ENCODE data around the gene TPPP2.
"Not testable (repeated sequence)": the region's sequence is repeated elsewhere in the genome, so short reads cannot be mapped to it uniquely, and the experiment has no call there.

TPPP2 gene

GRCh38 chr14:21029917-21030316 is at the start of gene TPPP2:
Gene TPPP2 (plus strand): TSS chr14:21030217. CDS start chr14:21030582, 365 bp downstream.
- DNase-seq = no peak

DNA sequence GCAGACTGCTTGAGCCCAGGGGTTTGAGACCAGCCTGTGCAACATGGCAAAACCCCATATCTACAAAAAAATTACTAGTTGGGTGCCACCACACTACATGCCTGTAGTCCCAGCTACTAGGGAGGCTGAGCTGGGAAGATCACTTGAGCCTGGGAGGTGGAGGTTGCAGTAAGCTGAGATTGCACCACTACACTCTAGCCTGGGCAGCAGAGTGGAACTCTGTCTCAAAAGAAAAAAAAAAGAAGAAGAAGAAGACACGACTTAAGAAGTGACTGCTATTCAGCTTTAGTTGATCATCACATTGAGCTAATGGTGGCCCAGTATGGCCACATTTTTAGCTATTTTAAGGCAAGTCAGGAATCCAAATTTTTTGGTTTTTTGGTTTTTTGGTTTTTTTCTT is 49.1 kb upstream of the TPPP2 start:
- no peak for DNase-seq

GRCh38 chr14:20982646-20983369 is 47.2 kb upstream of the TPPP2 start:
- no peak for DNase-seq

DNA sequence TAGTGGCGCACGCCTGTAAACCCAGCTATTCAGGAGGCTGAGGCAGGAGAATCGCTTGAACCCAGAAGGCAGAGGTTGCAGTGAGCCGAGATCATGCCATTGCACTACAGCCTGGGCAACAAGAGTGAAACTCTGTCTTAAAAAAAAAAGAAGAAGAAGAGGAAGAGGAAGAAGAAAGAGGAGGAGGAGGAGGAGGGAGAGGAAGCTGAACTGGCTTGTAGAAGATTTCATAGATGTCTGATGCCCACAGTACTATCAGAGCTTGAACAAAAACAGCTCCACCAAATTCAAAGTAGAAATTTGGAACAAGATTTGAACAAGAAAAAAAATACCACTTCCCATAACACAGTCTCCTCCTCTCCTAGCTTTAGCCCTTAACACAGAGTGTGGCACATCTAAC is 44.4 kb upstream of the TPPP2 start:
- not testable (repeated sequence) for DNase-seq

DNA sequence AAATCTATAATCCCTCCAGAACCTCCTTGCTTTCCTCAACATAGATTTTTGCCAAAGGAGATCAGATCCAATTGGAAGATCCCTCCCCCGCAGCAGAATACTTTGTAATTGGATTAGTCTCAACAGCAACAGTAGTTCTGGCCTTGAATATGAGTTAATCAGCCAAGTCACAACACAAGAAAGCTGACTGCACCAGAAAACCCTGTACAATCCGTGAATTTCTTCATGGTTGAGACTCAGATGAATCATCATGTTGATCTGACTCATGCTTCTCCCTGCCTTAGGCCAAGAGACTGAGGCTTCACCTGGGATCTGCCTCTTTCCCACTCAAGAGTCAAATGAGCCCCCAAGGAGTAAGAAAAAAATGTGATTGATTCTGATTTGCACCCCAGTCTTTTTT is 43.2 kb upstream of the TPPP2 start:
- no peak for DNase-seq

- DNase-seq = no peak
Observed at GRCh38 chr14:20988717-20989470, 41.1 kb upstream of the TPPP2 start.

DNA sequence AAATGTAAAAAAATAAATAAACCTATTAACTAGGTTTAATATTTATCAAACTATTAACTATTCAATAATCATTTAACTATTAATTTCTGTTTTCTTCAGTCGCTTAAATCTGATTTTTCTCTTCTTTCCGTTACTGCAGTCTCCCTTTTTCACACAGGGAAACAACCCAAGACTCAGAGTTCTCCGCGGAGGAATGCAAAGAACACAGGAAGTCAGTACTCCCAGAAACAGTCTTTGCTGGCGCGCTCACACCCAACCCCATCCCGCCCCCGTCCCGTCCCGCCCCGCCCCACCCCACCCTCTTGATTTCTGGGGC is 40.6 kb upstream of the TPPP2 start:
- no peak for DNase-seq

DNA sequence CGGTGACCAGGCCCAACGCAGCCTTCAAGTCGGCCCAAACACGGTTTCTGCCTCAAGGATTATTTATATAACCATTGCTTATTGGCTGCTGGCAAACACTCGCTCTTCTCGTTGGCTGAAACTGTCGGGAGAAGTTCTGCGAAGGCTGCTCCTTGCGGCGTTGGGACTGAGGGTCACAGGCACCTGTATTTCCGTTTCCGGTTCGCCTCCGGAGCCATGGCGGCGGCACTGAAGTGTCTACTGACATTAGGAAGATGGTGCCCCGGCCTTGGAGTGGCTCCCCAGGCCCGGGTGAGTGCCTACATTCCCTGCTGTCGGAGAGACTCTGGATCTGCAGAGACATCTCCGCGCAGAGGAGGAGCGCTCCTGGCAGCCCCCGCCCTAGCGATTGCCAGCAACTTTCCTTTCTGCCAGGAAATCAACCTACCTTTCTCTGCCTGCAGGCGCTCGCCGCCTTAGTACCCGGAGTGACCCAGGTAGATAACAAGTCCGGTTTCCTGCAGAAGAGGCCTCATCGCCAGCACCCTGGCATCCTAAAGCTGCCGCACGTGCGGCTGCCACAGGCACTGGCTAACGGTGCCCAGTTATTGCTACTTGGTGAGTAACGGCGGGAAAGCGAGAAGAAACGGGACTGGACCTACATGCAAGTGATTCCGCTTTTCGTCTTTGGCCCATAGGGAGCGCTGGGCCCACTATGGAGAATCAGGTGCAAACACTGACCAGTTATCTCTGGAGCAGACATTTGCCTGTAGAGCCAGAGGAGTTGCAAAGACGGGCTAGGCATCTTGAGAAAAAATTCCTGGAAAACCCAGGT is 40.0 kb upstream of the TPPP2 start, which contains the start of gene METTL17:
Gene METTL17 (plus strand): TSS at position 194 of the 814 bp plus-strand sequence. CDS start 23 bp downstream, at position 217.
- DNase-seq = peak; percentile 83

DNA sequence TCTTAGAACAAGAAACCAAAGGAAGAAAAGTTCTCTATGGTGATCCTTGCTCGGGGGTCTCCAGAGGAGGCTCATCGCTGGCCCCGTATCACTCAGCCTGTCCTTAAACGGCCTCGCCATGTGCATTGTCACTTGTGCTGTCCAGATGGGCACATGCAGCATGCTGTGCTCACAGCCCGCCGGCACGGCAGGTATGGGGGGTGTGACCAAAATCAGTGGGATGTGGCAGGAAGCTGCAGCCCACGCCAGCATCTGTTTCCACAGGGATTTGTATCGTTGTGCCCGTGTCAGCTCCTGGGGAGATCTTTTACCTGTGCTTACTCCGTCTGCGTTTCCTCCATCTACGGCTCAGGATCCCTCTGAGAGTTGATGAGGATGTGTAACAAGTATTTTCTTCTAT is 33.5 kb upstream of the TPPP2 start:
- DNase-seq = no peak

- no peak for DNase-seq
Observed at GRCh38 chr14:20997115-20997514, 32.9 kb upstream of the TPPP2 start.

DNA sequence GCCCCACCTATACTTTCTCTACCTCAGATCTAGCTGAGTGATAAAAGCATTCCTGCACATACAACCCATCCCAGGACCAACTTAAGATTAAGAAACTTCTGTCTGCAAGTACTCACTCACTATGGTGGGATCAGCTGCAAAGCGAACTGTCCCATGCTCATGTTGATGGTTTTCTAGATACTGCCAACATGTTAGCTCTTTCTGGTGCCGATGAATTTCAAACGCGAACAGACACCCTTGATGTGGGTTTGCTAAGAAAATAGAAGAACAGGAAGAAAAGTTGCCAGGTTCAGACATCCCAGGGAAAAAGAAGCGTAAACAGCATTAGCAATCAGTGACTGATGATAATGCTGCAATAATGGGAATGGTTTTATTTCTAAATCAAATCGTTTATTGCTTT is 32.5 kb upstream of the TPPP2 start:
- DNase-seq = no peak

- DNase-seq = no peak
Observed at GRCh38 chr14:20998139-20998538, 31.9 kb upstream of the TPPP2 start.

GRCh38 chr14:20998674-20999366 is 31.2 kb upstream of the TPPP2 start, which contains the start of gene SLC39A2:
Gene SLC39A2 (plus strand): TSS chr14:20999293. CDS start chr14:20999447, 154 bp downstream.
- DNase-seq = no peak

DNA sequence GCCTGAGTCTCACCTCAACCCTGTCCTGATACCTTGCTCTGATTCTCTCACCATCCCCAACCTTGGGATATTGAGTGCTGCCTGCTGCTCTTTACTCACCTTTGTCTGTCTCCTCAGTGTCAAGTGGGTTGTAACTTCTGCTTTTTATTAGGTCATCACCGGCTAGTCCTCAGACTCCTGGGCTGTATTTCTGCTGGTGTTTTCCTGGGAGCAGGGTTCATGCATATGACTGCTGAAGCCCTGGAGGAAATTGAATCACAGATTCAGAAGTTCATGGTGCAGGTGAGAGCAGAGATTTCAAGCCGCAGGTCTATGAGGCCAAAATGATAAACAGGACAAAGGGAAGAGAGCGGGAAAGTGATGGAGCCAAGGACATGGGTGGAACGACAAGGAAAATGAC is 30.4 kb upstream of the TPPP2 start:
- no peak for DNase-seq

DNA sequence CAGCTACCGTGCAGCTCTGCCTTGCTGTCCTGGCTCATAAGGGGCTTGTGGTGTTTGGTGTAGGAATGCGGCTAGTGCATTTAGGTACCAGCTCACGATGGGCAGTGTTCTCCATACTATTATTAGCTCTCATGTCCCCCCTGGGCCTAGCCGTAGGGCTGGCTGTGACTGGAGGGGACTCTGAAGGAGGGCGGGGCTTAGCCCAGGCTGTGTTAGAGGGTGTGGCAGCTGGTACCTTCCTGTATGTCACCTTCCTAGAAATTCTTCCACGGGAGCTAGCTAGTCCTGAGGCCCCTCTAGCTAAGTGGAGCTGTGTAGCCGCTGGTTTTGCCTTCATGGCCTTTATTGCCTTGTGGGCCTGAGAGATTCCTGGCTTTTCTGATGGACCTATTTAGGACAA is 28.8 kb upstream of the TPPP2 start:
- DNase-seq = no peak

- DNase-seq = no peak
Observed at GRCh38 chr14:21003788-21004346, 26.1 kb upstream of the TPPP2 start.

- DNase-seq = not testable (repeated sequence)
Observed at GRCh38 chr14:21009721-21010120, 20.3 kb upstream of the TPPP2 start.

GRCh38 chr14:21011136-21011535 is 18.9 kb upstream of the TPPP2 start:
- DNase-seq = no peak

- peak; percentile 85 for DNase-seq
Observed at GRCh38 chr14:21014761-21015190, 15.2 kb upstream of the TPPP2 start.

- DNase-seq = no peak
Observed at GRCh38 chr14:21015312-21015711, 14.7 kb upstream of the TPPP2 start.

GRCh38 chr14:21016413-21017190 is 13.4 kb upstream of the TPPP2 start:
- no peak for DNase-seq
